Fibroblast of skin of right biceps (primary cell): ENCODE results near the gene STAP1.
A peak's percentile ranks its signal among the peaks of the same experiment; 100 is the strongest.
"Not testable (repeated sequence)": the region's sequence is repeated elsewhere in the genome, so short reads cannot be mapped to it uniquely, and the experiment has no call there.

ENCODE experiments used
- DNase-seq: peaks from one replicate; pipeline ENCODE4 v3.0.0-alpha.2; 2013

STAP1 gene, protein sequence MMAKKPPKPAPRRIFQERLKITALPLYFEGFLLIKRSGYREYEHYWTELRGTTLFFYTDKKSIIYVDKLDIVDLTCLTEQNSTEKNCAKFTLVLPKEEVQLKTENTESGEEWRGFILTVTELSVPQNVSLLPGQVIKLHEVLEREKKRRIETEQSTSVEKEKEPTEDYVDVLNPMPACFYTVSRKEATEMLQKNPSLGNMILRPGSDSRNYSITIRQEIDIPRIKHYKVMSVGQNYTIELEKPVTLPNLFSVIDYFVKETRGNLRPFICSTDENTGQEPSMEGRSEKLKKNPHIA

DNA sequence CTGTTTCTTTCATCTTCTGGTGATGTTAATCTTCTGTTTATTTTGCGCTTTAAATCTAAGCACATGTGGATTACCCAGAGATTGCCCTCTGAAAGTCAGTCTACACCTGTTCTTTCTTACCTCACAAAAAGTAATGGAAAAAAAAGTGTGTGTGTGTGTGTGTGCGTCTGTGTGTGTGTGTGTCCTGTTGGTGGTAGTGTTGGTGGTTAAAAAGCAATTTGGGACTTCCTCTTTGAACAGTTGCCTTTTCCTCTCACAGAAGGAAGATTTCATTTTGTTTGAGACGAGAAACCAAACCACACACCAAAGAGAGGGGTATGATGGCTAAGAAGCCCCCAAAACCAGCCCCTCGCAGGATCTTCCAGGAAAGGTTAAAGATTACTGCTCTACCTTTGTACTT lies at the start of gene STAP1:
STAP1 (plus strand) TSS at position 235 of the 400 bp plus-strand sequence; CDS start at position 318, 83 bp downstream.
- no peak for DNase-seq

DNA sequence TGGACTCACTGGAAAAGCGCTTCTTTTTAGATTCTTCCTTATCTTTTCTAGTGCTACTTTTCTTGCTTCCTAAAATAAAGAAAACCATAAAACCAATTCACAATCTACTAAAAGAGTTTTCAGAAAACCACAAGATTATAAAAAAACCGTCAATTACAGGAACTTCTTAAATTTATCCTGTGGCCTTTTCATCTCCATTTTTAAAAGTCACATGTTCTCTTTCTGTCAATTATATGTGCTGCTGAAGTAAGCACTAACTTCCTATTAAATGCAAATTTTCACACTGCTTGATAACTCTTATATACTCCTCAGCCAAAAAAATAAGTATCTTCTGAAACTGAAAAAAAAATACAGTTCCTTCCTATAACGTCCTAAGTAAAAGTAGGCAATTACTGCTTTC lies 46.0 kb upstream of the STAP1 start:
- DNase-seq: no peak

DNA sequence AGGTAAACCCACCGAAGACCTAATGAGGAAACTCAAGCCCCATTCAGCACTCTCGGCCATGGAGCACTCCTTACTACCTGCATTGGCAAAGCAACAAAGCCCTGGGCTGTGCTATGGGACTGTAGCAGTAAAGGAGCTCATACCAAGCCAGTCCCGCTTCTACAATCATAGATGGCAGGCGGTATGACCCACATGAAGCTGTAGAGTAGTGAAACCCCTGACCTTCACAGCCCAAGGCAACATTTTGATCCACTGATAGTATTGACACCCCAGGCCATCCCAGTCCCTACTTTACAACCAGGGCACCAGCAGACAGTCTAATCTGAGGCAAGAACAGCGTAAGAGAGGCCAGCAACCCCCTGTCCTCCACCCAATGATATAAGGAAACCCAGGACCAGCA lies 38.4 kb upstream of the STAP1 start:
- no peak for DNase-seq

DNA sequence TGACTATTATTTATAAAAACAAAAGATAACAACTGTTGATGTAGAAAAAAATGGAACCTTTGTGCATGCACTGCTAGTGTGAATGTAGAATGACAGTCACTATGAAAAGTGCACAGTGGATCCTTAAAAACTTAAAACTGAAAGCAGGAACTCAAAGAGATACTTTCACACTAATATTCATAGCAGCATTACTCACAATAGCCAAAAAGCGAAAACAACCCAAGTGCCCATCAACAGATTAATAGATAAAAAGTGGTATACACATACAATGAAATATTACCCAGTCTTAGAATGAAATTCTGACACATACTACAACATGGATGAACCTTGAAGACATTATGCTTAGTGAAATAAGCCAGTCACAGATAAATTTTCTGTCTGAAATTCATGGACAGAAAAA lies 37.0 kb upstream of the STAP1 start:
- DNase-seq: no peak

DNA sequence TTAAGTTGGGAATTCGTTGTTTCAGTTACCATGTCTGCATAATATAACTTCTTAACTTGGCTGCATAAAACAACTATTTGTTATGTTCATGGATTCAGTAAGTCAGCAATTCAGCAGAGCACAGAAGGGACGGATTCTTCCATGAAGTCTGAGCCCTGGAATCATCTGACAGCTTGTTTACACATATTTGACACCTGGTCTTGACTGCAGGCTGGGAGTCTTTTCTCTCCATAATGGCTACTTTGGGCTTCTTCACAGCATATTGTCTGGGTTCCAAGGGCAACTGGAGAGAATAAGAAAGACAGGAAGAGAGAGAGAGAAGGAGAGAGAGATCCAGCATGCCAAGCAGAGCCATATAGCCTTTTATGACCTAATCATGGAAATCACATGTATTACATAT lies 36.3 kb upstream of the STAP1 start:
- no peak for DNase-seq

DNA sequence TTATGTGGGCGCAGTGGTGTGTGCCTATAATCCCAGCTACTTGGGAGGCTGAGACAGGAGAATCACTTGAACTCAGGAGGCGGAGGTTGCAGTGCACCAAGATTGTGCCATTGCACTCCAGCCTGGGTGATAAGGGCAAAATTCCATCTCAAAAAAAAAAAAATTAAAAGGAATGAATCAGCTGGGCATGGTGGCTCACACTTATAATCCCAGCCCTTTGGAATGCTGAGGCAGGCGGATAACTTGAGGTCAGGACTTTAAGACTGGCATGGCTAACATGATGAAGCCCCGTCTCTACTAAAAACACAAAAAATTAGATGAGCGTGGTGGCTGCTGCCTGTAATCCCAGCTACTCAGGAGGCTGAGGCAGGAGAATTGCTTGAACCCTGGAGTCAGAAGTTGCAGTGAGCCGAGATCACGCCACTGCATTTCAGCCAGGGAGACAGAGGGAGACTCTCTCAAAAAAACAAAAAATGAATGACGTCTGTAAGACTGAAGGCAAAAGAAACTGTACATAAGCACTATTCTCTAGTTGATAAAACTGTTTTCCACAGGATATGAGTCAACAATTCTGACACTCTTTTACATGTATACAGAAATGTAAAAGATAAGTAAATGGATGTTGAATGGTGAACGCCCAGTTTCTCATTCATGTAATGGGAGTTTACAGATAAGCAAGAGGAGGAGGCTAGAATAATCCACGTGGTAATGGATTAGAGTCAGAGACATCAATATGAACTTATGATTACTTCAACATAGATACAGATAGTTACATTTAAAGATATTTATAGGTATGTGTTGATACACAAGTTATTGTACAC lies 35.5 kb upstream of the STAP1 start:
- peak; percentile 9 for DNase-seq

DNA sequence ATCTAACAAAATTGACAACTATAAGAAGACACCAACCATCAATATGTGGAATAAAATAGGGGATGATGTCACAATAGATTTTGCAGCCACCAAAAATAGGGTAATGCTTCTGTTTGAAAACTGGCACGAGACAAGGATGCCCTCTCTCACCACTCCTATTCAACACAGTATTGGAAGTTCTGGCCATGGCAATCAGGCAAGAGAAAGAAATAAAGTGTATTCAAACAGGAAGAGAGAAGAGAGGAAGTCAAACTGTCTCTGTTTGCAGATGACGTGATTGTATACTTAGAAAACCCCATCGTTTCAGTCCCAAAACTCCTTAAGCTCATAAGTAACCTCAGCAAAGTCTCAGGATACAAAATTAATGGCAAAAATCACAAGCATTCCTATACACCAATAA lies 34.4 kb upstream of the STAP1 start:
- not testable (repeated sequence) for DNase-seq

DNA sequence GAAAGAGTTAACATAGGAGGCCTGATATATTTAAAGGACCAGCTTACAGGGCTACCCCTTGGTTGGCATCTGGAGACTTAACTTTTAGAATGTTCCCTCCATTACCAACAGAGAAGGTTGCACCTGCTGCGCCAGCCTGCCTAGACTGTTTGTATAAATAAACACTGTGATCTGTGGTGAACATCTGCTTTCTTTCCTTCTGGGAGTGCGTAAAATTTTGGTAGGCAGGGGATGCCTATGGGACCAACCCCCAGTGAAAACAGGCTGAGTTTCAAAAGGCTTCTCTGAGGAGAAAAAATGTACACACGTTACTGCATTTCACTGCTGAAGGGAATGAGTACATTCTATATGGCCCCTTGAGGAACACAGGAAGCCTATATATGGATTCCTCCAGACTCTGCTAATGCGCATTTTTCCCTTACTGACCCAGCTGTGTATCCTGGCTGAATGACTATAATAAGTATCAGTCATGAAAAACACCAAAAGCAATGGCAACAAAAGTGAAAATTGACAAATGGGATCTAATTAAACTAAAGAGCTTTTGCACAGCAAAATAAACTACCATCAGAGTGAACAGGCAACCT lies 27.1 kb upstream of the STAP1 start:
- no peak for DNase-seq

DNA sequence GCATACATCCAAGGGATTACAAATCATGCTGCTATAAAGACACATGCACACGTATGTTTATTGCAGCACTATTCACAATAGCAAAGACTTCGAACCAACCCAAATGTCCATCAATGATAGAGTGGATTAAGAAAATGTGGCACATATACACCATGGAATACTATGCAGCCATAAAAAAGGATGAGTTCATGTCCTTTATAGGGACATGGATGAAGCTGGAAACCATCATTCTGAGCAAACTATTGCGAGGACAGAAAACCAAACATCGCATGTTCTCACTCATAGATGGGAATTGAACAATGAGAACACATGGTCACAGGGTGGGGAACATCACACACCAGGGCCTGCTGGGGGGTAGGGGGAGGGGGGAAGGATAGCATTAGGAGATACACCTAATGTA lies 26.1 kb upstream of the STAP1 start:
- peak; percentile 4 for DNase-seq

DNA sequence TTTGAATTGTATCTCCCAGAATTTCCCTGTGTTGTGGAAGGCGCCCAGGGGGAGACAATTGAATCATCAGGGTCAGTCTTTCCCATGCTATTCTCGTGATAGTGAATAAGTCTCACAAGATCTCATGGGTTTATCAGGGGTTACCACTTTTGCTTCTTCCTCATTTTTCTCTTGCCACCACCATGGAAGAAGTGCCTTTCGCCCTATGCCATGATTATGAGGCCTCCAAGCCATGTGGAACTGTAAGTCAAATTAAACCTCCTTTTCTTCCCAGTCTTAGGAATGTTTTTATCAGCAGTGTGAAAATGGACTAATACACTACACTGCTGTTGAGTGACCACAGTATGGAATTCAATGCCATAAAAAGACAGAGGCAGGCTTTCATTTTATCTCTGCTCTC lies 25.4 kb upstream of the STAP1 start:
- DNase-seq: no peak

DNA sequence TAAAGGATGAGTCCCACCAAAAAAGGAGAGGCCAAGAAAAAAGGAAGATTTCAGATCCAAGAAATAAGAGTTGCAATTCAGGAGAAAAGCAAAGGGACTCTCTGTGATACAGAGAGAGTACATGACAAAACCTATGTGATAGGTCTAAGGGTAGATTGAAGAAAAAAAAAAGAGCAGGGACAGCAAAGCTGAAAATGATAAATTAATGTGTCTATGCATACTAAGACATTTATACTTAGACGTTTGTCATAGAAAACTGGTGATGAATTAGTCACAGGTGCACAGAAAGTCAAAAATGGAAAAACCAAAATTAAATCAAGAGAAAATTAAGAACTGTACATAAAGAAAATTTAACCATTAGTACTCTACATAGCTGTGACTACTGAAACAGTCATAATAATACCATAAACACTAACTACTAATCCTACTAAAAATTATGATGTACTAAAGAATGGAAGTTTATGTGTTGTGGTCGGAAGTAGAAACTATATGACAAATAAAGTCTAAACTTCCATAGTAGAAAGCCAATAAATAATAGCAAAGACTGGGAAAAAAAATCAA lies 23.2 kb upstream of the STAP1 start:
- DNase-seq: no peak

DNA sequence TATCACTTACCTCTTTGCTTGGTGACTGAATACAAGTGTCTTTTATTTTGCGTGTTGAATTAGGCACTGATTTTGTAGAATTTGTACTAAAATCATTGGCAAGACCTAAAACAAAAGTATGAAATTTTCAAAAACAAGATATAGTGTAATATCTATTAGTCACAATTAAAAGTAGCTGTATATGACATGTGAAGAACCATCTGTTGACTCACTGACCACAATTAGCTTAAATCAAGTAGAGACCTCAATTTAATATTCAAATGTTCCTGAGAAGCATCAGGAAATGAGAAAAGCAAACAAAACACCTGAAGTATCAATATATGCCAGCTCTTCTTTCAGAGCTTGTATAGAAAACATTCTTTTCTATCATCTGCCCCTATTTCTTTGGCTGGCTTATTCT lies 18.7 kb upstream of the STAP1 start:
- no peak for DNase-seq

DNA sequence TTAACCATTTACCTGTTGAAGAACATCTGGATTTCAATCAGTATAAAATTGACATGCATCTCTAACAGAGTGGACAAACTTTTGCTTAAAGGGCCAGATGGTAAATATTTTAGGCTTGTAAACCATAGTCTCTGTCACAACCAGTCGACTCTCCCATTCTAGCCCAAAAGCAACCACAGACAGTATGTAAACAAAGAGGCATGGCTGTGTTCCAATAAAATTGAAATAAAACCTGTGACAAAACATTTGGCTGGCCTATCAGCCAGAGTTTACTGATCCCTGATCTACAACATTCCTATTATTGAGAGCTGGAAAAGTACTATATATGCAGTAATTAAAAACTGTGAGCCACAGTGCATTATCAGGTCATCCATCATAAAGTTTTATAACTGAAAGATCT lies 16.5 kb upstream of the STAP1 start:
- DNase-seq: no peak

DNA sequence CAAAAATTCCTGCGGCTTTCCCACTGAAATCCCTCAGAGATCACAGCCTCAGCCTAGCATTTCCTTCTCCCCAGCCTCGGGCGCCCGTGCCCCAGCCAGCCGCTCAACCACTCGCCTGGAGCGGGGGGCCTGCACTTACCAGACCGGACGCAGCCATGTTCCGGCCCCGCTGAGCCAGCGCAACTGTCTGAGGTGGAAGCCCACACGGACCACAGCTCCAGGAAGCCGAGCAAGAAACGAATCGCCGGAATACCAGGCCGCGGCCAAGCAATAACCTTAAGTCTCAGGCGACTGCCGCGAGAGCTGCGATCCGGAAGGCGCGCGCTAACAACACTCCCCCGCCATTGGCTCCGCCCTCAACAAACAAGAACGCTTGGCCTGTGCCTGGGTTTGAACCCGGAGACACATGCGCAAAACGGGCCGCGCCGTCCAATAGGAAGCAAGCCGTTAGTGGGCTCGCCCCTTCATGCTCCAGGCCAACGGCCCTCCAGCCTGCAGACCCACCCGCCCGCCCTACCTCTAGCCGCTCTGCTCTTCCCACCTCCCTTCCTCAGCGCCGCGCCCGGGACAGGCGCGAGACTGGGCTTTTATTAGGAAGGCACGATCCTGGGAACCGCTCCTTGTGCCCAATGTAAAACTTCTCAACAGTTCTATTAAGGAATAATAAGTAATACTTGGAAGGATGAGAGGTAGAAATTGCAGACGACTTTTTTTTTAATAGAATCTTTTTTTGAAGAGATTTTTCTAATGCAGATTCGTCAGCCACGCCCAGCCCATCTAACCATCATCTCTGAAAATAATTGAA lies 13.1 kb upstream of the STAP1 start, which contains the start of gene CENPC:
CENPC (minus strand) TSS at position 305 of the 805 bp plus-strand sequence; CDS start at position 157, 148 bp downstream.
- DNase-seq: peak; percentile 98

DNA sequence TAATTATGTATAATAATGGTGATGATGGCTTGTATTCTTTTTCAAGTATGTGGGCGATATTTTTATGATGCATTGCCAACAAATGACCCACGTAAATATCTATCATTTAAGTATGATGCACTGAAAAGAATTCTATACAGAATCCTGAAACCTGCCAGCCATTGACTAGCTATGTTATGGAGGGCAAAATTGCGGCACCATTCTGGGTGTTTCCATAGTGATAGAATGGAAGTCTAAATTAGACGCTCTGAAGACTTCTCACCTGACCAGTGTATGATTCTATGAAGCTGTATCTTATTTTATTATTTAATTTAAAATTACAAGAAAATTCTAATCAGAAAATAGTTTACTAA lies 12.5 kb upstream of the STAP1 start:
- no peak for DNase-seq

DNA sequence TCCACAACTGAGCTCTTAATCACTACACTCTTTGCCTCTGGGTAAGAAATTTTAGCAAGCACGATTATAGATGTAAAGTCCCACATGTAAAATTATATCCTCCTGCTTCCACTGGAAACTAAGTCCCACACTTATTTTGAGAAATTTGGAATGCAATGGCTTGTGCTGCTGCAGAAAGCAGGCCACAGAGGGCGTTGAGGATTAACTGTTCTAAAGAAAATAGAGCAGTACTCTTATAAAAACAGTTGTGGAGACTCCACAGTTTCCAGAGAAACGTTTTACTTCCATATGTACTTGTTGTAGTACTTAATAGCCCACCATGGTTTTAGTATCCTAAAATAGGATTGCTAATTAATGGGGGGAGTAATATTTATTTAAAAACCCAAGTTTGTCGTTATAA lies 11.6 kb upstream of the STAP1 start:
- DNase-seq: no peak

DNA sequence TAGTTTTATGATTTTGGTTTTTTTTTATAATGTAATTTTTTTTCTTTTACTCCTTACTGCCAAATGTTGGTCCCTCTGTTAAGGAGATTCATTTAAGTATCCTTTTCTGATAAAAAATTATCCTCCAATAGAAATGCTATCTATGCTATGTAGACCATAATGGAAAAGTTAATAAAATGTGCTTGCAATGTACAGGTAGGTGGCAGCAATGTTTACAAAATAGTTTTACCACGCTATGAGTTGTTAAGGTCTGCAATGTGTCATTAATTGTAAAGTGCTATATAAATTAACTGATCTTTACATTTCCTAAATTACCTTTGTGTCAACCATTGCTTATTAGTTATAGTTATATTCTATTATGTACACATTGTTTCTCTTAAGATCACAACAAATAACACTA lies 9.4 kb upstream of the STAP1 start:
- DNase-seq: peak; percentile 6

DNA sequence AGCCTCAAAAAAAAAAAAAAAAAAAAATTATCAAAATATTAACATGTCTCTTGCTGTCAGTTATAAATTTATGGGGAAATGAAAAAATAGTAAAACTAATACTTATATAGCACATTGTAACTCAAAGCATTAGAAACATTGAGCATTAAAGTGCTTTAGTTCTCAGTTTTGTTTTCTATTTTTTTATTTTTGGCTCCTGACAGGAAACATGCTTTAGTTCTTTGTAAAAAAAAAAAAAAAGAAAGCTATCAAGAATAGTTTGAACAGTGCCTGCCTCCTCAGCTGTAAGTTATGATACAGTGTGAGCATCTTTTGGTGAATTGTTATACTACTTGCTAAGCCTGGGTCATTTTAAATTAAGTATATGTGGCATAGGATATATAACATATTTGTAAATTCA lies 8.1 kb upstream of the STAP1 start:
- no peak for DNase-seq

DNA sequence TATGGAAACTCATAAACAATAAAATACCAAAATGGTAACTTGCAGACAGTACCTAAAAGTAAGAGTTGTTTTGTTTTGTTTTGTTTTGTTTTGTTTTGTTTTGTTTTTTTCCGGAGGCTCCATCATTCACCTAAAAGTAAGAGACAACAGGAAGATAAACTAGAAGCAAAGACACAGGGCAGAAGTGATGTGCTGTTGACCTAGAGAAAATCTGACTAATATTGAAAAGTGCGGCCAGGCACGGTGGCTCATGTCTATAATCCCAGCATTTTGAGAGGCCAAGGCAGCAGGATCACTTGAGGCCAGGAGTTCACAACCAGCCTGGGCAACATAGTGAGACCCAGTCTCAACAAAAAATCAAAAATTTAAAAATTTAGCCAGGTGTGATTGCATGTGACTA lies 7.7 kb upstream of the STAP1 start:
- no peak for DNase-seq

DNA sequence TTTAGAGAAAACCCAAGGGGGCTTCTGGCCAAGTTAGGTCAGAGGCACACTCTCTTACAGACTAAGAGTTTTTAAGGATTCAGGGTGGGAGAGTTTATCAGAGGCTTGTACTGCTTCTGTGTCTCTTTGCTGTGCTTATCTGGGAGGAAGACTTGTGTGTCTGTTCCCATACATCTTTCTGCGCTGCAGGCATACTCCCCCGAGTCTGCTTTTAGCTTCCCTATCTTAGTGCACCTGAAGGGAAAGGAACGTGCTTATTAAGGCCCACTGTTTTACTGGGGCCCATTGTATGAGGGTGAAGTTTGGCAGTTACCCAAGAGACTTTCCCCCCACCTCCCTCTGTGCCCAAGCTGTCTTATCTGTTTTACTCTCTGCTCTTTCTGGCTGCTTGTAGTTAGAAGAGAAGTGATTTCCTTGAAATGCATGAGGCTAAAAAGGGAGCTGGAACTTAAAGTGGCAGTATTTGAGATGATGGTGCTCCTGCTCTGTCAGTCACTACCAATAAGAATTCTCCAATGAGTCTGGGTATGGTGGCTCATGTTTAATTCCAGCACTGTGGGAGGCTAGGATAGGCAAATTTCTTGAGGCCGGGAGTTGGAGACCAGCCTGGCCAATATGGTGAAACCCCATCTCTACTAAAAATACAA lies 6.3 kb upstream of the STAP1 start:
- not testable (repeated sequence) for DNase-seq

DNA sequence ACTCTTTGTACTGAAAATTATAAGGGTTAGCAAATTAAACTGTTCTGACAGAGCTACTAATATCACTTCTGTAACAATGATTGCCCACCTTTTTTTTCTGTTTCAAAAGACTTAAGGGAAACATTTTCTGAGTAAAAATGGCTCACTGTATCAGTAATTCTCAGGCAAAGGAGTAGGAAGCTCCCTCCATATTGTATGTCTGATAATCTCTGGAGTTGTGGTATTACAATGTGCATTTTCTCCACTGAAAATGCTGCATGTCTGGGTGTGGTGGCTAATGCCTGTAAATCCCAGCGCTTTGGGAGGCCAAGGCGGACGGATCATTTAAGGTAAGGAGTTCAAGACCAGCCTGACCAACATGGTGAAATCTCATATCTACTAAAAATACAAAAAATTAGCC lies 4.4 kb upstream of the STAP1 start:
- DNase-seq: no peak

DNA sequence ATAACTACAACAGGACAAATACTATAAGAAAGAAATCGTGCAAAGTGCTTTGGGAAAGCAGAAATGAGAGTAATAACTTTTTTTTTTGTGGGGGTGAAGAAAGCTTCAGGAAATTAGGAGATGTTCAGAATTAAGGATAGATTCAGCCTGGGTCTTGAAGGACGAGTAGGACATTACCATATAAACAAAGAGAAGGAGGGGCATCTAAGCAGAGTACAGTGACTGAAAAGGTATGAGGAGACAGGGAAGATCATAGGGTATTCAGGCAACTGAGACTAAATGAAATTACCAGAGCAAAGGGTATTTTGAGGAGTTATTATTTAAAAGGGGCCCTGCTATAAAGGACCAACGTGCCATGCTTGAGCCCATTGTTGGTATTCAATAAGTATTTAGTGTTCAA lies 3.1 kb upstream of the STAP1 start:
- DNase-seq: no peak
